ENCODE measurements around the gene BDNF.
"Not testable (repeated sequence)": the region's sequence is repeated elsewhere in the genome, so short reads cannot be mapped to it uniquely, and the experiment has no call there.

BDNF gene

DNA sequence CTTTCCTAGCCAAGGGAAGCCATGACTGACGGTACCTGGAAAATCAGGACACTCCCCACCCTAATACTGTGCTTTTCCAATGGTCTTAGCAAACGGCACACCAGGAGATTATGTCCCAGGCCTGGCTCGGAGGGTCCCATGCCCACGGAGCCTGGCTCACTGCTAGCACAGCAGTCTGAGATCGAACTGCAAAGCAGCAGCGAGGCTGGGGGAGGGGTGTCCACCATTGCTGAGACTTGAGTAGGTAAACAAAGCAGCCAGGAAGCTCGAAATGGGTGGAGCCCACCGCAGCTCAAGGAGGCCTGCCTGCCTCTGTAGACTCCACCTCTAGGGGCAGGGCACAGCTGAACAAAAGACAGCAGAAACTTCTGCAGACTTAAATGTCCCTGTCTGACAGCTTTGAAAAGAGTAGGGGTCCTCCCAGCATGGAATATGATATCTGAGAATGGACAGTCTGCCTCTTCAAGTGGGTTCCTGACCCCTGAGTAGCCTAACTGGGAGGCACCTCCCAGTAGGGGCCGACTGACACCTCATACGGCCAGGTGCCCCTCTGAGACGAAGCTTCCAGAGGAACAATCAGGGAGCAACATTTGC, 34.6 kb downstream of the BDNF start:
- DNase-seq = not testable (repeated sequence)

DNA sequence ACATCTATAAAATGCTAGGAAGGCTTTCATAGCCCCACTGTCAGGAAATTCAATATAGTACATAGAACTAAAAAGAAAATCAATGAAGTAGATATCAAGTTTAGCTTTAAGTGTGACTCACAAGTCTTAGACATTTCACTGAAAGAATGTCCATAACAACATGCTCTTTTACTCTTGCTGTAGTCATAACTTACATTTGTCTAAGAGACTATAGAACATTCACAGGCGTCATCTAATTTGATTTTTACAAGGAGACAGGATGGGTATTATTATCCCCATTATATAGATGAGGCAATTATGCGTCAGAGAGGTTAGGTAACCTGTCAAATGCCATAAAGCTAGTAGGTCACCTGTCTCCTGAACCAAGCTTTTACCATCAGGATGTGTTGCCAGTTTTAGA, 36.9 kb downstream of the BDNF start:
- no peak for DNase-seq

DNA sequence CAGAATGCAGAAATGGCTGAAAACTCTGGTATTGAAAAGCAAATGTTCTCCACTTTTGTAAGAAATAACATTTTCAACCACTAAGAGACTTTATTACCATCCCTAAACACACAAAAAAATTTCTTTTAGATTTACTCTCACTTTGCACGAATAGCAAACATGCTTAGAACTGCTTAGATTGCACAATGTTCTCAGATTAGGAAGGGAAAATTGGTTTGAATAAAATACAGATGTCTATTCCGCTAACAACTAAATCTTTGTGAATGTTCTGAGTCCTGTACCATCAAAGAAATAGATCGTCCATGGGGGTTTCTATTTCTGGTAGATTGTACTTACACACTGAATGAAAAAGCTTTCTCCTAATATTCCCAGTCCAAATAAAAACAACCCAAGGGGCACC, 40.1 kb downstream of the BDNF start:
- no peak for DNase-seq

DNA sequence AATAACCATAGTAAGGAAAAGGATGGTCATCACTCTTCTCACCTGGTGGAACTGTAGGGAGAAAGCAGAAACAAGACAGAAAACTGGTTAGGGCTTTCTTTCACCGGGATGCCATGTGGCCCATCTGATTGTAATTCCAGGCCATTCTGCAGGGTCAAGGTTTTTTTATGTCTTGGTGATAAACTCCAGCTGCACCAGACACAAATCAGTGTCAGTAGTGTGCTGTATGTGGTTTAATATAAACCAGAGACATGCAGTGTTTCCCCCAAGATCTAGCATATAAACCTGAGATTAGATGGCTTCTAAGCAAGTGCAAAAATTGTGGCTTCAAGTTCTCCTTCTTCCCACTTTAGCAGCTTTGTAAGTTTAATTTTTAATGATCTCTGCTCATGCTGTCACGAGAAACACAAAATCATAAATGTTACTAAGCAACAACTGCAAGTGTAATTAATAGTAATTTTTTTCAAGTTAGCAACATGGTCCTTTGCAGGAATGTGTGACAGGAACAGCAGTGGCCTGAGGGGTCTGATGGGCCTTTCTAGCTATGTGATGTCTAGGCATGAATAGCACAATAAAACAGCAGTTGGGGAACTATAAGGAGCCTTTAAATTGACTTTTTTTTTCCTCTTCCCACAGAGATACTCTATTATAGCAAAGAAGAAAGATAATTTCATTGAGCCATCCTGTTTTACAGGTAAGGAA, 41.6 kb downstream of the BDNF start:
- no peak for DNase-seq

DNA sequence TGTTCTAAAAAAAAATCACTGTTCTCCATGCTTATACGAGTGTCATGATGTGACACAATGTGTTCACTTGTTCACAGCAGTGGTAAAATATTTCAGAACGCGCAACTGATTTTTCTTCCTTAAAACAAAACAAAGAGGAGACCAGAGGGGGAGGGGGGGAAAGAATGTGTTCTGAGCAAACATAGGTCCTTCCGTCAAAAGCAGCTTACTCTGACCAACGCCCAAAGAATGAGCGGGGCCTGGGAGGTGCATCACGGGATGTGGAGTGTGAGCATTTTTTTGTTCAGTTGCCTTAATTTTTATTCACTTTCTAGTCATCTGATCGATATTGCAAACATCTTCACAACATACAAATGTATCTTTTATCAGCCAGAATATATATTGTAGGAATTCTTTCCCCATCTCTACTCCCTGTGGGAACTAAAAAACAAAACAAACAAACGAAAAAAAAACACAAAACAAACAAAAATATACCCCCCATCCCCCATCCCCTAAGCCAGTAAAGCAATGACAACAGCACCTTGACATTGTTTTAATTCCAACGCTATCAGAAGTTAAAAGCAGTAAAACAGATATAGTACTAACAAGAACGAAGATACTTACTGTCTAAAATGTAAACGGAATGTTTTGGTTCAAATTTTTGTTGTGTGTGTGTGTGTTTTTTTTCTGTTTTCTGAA, 43.3 kb downstream of the BDNF start:
- no peak for DNase-seq

DNA sequence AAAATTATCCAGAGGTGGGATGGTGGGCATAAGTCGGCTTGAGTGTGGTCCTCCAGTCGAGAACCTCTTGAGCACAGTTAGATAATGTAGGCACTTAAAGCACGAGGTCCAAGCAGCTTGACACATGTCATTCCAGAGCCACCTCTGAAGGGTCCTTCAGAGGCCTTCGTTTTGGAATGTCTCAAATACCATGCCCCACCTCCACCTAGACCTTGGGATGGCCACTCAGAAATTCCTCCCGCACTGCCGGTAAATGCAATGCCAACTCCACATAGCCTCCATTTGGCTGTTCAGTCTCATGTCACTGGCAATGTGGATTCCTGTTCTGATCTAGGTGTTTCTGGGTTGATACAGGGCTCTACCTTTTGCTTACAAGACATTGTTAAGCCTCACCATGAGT, 43.9 kb downstream of the BDNF start:
- no peak for DNase-seq

DNA sequence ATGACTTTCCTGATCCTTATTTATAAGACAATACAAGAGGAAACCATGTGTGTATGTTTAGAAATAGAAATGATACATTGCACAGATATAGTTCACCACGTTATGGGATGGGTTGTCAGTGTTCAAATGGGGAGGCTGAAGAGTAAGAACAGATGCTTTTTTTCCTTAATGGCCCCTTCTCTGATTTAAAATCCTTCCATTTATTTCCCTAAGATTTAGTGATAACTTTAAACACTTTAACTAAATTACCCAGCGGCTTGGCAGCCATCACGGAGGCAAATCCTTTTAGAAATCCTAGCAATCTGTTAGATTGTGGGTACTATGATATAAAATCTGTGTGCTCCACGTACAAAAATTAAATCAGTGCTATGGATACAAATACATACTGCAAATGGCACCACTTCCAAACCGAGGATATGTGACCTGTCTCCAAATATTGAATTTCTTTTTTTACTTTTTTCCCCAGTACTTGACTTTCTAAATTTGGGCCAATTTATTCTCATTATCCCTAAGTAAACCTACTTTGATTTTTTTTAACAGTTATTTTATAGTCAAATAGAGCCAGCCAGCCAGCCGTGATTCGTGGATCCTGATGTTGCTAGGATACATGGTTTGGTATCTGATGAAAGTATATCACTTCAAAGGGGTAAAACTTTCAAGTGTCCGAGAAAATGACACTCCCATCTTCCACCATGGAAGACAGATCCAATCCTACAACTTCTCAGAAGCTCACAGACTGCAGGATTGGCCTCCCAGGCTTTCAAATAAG, 46.1 kb downstream of the BDNF start:
- no peak for DNase-seq

DNA sequence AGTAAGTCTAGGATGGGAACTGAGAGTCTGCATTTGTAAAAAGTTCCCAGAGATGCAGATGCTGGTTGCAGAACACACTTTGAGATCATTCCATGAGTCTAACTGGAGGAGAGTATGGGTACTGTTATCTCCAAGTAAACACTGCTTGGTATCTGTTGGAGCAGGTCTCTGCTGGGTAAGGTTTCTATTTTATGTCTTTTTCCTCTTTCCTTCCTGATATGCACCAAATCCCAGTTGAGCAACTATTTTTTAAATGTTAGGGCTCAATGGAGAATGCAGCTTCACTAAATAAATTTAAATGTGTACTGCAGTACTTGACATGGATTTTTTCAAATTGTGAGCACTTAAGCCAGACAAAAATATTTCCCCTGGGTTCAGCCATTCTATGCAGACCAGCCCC, 48.5 kb downstream of the BDNF start:
- no peak for DNase-seq

DNA sequence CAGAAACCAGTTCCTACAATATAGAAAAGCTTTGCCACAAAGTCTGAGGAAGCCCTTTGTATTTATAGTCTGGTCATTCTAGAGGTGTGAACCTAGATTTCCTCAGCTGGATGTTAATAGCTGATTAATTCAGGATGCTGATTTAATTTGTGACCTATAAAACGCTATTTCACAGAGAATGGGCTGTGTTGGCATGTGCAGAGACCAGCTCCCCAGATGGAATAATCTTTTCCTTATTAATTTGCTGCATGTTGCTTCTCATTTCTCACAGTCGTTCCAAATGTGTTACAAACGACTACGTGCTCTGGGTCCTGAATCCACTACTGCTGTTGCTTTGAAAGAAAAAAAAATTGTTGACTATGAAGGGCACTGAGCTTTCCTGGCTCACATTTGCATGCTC, 49.3 kb downstream of the BDNF start:
- DNase-seq = no peak

DNA sequence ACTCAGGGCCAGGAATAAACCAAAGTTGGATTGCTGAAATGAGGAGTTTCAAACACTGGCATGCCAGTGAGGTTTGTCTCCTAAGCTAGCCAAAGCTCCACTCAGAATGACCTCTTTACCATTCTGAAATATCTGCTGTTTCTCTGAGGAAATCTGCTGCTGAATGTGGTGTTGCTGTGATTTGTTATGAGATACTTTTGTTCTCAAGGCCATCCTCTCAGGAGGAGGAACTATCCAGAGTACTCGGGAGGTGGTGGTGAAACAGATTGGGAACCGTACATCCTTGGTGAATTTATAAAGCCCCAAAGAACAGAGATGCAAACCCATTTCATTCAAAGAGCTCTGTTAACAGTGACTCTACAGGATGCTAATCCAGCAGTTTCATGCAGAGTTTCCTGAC, 50.5 kb downstream of the BDNF start:
- DNase-seq = no peak

DNA sequence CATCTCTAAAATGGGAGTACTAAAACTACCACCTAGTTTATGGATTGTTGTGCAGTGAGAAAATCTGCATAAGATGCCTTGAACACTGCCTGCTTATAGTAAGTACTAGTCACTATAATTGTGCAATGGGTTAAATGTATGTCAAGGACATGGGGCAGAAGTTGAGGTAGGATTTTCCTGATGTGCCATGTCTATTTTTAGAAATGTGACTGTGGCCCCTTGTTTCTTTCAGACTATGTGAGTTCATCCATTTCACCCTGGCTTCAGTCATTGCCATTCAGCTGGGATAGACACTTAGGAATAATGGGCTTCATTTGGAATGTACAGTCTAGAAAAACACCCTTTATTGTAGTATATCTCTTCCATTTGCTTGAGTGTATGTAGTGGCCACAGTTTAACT, 51.4 kb downstream of the BDNF start:
- no peak for DNase-seq

DNA sequence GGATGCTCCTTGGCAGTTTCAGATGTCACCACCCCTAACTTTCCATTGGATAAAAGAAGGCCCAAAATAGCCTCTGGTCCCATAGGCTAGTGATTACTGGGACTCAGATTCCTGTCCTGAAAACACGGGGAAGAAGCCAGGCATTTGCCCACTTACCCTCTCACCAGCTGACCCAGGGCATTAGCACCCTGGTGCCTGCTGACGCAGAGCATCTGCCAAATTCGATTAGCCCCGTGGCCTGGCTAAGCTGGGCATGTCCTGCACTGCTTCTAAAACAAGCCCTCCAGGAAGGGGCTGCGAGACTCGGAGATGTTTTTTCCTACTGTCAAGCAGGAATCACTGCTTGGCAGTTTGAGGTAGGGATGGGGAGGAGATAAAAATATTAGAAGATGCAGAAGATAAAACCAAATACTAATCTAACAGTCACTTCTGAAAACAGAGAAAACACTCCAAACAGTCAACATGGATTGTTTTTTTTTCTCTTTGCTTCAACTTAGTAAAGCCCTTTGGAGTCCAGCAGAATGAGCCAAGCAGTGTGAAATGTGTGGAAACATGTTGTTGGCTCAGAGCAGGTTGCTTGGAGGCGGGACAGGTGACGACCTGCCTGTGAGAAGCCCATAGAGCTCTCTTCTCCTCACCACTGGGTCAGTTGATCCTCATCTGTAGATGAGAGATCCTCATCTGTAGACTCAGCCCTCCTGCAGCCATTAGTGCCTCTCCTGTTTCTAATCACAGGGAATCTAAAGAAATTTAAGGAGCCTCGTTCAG, 54.0 kb downstream of the BDNF start:
- no peak for DNase-seq

DNA sequence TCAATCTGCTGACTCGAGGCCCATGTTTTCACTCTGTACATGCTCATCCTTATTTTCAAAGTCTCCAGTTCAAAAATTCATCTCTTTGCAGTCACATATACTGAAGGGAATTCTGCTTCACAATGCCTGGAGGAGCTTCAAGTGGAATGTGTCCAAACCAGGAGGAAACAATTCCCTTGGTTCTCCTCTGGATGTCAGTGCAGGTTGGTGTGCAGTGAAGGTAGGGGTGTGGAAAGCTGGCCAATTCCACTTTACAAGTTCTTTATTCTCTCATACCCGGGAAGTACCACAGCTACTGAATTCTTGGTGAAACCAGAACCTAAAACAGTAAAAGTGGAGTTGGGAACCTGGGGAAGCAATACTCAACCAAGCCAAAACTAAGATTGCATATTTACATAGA, 57.3 kb downstream of the BDNF start:
- no peak for DNase-seq

DNA sequence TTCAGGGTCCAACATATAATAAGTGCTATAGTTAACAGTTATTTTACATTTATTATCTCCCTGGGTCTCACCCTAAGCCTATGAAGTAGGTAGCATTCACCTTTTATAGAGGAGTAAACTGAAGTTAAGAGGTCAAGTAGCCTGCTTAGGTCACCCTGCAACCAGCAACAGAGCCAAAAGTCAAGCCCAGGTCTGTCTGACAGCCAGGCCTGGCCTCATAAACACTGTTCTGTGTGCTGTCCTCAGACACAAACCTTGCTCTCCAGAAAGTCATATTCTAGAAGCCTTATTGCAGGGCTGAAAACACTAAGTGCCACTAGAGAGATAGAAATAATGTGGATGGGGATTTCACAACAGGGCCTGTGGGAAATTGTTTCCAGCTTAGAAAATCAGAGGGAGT, 59.3 kb downstream of the BDNF start:
- DNase-seq = no peak

DNA sequence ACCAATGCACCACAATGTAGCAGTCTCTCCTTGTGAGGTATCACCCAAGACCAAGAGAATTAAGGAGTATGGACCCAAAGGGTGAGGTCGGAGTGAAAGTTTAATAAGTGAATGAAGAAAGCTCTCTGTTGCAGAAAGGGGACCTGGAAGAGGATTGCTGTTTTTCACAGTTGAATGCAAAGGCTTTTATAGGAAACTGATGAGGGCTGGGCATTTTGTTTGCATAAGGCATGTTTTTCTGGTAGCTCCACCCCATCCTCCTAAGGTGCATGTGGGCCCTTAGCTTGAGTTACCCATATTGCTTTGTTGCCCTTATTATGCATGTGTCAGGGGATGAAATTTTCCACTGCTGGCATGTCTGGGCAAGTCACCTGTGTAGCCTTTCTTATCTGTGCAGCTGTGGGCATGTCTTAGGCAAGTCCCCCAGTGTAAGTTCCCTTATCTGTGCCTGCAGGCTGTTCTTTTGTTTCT, 64.7 kb downstream of the BDNF start:
- no peak for DNase-seq

DNA sequence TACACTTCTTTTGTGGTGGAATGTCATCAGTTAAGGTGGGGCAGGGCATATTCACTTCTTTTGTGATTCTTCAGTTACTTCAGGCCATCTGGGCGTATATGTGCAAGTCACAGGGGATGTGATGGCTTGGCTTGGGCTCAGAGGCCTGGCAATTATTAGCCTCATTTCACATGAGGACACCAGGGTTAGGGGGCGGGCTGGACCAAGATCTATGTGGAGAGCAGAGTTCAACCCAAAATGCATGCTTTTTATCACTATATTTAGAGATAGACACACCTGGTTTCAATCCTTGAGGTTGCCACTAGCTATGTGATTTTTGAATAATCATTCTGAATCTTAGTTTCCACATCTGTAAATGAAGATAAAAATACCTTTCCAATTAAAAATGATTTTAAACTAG, 65.5 kb downstream of the BDNF start:
- DNase-seq = not testable (repeated sequence)

DNA sequence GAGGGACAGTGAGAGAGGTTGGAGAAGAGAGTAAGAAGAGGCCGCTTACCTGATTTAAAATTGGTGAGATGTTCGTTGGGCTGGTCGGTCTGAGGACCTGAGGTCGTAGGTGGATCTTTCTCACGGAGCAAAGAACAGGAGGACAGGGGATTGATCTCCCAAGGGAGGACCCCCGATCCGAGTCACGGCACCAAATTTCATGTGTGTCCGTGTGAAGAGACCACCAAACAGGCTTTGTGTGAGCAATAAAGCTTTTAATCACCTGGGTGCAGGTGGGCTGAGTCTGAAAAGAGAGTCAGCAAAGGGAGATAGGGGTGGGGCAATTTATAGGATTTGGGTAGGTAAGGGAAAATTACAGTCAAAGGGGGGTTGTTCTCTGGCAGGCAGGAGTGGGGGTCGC, 66.0 kb downstream of the BDNF start:
- DNase-seq = not testable (repeated sequence)

DNA sequence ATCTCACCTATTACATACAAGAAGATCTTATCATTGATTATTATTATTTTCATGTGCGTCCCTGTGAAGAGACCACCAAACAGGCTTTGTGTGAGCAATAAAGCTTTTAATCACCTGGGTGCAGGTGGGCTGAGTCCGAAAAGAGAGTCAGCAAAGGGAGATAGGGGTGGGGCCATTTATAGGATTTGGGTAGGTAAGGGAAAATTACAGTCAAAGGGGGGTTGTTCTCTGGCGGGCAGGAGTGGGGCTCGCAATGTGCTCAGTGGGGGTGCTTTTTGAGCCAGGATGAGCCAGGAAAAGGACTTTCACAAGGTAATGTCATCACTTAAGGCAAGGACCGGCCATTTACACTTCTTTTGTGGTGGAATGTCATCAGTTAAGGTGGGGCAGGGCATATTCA, 71.2 kb downstream of the BDNF start:
- DNase-seq = not testable (repeated sequence)

DNA sequence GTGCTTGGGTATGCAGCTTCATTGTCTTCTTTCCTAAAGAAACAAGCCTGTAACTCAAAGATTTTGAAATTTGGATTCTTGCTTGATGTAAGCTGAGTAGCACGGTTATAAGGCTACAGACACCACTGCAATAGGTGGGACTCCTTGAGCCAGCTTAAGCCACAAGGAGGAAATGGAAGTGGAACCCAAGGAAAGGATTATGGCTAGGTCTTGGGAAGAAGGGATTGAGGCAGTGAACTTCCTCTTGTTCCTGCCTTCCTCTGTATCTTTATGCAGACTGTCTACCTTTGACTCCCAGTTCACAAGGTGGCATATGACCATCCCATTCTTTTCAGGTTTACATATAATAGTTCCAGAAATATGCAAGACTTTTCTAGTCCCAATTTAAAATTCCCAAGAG, 72.3 kb downstream of the BDNF start:
- DNase-seq = no peak

DNA sequence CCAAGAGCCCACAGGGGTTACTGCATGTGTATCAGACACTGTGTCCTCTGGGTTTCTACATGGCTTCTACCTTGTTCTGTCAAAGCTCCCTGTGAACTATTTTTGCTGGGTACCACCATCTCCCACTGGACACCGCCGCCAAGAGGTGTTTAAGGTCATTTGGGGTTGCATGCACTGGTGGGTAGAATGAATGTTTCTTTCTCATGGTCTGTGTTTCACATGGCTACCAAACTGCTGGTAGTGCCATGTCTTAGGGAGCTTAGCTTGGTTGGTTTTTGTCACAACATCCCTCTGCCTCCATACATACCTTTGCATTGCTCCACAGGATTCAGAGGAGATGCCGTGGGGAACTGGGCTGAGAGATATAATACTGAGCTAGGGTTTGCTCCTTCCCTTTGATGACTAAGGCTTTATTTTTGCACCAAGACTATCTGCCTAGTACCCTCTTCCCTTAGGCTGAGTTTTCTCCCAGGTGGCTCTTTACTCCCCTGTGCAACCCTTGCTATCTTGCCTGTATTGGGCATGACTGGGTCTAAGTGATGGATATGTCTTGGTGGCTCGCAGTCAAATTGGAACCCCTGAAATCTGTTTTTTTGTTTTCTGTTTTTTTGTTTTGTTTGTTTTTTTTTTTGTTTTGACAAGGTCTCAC, 73.2 kb downstream of the BDNF start:
- DNase-seq = no peak

DNA sequence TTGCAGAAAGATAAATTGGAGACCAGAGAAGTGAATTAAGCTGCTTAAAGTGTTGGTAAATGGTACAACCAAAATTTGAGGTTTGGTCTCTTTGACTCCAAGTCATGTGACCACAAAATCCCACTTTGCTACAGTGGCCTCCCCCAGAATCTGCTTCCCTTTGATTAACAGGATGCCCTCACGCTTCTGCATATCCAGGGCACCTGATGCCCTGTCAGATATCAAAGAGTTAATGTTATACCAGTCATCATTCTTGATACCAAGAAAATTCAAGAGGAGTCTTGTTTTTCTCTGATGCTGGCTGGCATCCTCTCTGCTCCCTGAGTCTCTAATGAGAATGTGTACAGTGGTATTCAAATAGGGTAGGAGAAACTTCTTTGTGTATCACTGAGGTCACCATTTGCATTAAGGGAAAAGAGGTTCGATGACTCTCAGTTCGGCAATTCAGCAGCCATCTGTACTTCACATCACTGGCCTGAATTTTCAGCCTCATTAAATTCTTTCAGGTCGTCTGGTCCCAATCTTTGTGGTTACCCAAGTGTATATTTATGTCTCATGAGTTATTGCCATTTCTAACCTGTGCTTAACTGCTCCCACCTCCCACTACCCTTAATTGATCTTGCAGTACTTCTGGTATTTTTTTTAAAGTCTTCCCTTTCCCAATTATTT, 73.9 kb downstream of the BDNF start:
- no peak for DNase-seq
